IPS-NIHi11 (cell line): ENCODE measurements around the gene F13A1.

Experiments used
- DNase-seq: peaks from one replicate; pipeline ENCODE4 v3.0.0; 2012; ENCODE audit warnings: mixed read lengths, low spot score

The F13A1 gene

GRCh38 chr6:6191909-6192308 lies 128.6 kb downstream of the F13A1 start:
- no peak for DNase-seq

GRCh38 chr6:6191476-6191875 lies 129.0 kb downstream of the F13A1 start:
- peak; percentile 57 for DNase-seq

GRCh38 chr6:6180684-6181083 lies 139.8 kb downstream of the F13A1 start:
- DNase-seq: no peak

- DNase-seq: no peak
Observed at GRCh38 chr6:6179858-6180623, 140.4 kb downstream of the F13A1 start.

- no peak for DNase-seq
Observed at GRCh38 chr6:6178795-6179194, 141.7 kb downstream of the F13A1 start.

- DNase-seq: no peak
Observed at GRCh38 chr6:6177754-6178153, 142.7 kb downstream of the F13A1 start.

- no peak for DNase-seq
Observed at GRCh38 chr6:6176586-6177228, 143.8 kb downstream of the F13A1 start.

- DNase-seq: no peak
Observed at GRCh38 chr6:6176127-6176526, 144.3 kb downstream of the F13A1 start.

- peak; percentile 38 for DNase-seq
Observed at GRCh38 chr6:6169141-6169540, 151.3 kb downstream of the F13A1 start.

- no peak for DNase-seq
Observed at GRCh38 chr6:6166064-6166463, 154.4 kb downstream of the F13A1 start.

GRCh38 chr6:6164367-6164766 lies 156.1 kb downstream of the F13A1 start:
- DNase-seq: no peak

GRCh38 chr6:6154335-6154734 lies 166.1 kb downstream of the F13A1 start:
- DNase-seq: no peak

- no peak for DNase-seq
Observed at GRCh38 chr6:6152060-6152459, 168.4 kb downstream of the F13A1 start.

- no peak for DNase-seq
Observed at GRCh38 chr6:6148192-6148815, 172.2 kb downstream of the F13A1 start.

GRCh38 chr6:6131492-6132109 lies 188.9 kb downstream of the F13A1 start:
- peak; percentile 73 for DNase-seq

GRCh38 chr6:6125495-6125894 lies 195.0 kb downstream of the F13A1 start:
- DNase-seq: no peak

- no peak for DNase-seq
Observed at GRCh38 chr6:6123803-6124202, 196.7 kb downstream of the F13A1 start.

GRCh38 chr6:6121943-6122342 lies 198.5 kb downstream of the F13A1 start:
- no peak for DNase-seq

GRCh38 chr6:6105472-6106036 lies 214.9 kb downstream of the F13A1 start:
- peak; percentile 23 for DNase-seq
